ENCODE results near the gene MID1IP1. TPM values are rescaled to one million over a fixed set of nuclear protein-coding genes. Genes with fewer than 3 reads are reported as not detected.

The MID1IP1 gene
- total and polyA plus RNA-seq, 9 donors: 14.5 to 80.9 (median 54.0) TPM

DNA sequence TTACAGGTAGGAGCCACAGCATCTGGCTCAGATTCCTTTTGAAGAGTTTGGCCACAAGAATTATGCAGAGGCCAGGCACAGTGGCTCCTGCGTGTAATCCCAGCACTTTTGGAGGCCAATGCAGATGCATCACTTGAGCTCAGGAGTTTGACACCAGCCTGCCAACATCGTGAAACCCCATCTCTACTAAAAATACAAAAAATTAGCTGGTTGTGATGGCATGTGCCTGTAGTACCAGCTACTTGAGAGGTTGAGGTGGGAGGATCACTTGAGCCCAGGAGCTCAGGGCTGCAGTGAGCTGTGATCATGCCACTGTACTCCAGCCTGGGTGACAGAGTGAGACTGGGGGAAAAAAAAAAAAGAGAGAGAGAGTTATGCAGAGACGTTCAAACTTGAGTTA, 53.0 kb downstream of the MID1IP1 start:
- Histone ChIP-seq H3K4me3 (no peak overlapping the region), H3K27ac (no peak overlapping the region), H3K36me3 (no peaks in the 10 kb centered on the region), H3K4me1 (ENCODE audit: insufficient read depth) (no peaks in the 10 kb centered on the region), H3K9me3 (no peaks in the 10 kb centered on the region), H3K27me3 (no peaks in the 10 kb centered on the region)
- intact Hi-C loops (cut with DNase I): no loop called here
- no peak for DNase-seq
- 40 to 55% (median 42%) methylated on average over 3 of the region's 3 CpGs for WGBS, 3 donors
- TF ChIP-seq, protein P1, sequence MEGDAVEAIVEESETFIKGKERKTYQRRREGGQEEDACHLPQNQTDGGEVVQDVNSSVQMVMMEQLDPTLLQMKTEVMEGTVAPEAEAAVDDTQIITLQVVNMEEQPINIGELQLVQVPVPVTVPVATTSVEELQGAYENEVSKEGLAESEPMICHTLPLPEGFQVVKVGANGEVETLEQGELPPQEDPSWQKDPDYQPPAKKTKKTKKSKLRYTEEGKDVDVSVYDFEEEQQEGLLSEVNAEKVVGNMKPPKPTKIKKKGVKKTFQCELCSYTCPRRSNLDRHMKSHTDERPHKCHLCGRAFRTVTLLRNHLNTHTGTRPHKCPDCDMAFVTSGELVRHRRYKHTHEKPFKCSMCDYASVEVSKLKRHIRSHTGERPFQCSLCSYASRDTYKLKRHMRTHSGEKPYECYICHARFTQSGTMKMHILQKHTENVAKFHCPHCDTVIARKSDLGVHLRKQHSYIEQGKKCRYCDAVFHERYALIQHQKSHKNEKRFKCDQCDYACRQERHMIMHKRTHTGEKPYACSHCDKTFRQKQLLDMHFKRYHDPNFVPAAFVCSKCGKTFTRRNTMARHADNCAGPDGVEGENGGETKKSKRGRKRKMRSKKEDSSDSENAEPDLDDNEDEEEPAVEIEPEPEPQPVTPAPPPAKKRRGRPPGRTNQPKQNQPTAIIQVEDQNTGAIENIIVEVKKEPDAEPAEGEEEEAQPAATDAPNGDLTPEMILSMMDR (IDR thresholded peaks at IDR 0.05): no peak
- TF ChIP-seq EP300 (IDR thresholded peaks at IDR 0.05): no peak
- no peak for TF ChIP-seq POLR2A (IDR thresholded peaks at IDR 0.05)

Other genes starting within 250 kb of the MID1IP1 start
- gene TSPAN7, start 239.9 kb upstream of the MID1IP1 start, total RNA-seq: 10 to 100 TPM in 6 of 7 donors, 1 to 10 TPM in 1; 8.3 to 29.5 (median 18.6) TPM
- 10 to 100 TPM; 33.1 to 84.2 TPM for gene TSPAN7, start 239.9 kb upstream of the MID1IP1 start, polyA plus RNA-seq

Data from ovary (tissue), 9 donors.